M059J (cell line): Measurements from ENCODE around the gene CERS6. TPM values are rescaled to one million over a fixed set of nuclear protein-coding genes. Genes with fewer than 3 reads are reported as not detected.

ENCODE experiments used
- DNase-seq: peaks from one replicate; pipeline ENCODE4 v3.0.0-alpha.2; 2012; ENCODE audit warnings: low read depth
- total RNA-seq: library from RNA; depleted of rRNA; stranded (reverse); fragments of >200 nt; shearing (Covaris generic); gene quantifications from 2 replicates; pipeline ENCODE4 v1.2.3, GENCODE V29; 2014

Gene CERS6
- total RNA-seq, 1 experiment from 2014 or later = 22.8 TPM

- DNase-seq = no peak
Measured at GRCh38 chr2:168798076-168798887, 342.2 kb downstream of the CERS6 start.

GRCh38 chr2:168798888-168799410 lies 342.9 kb downstream of the CERS6 start:
- DNase-seq = no peak

GRCh38 chr2:168801471-168801870 lies 345.4 kb downstream of the CERS6 start:
- DNase-seq = no peak

- peak; percentile 61 for DNase-seq
Measured at GRCh38 chr2:168801961-168802858, 346.1 kb downstream of the CERS6 start, which contains the start of gene NOSTRIN. NOSTRIN (plus strand) TSS chr2:168802637; CDS start chr2:168802647, 10 bp downstream.

- no peak for DNase-seq
Measured at GRCh38 chr2:168802859-168803725, 347.0 kb downstream of the CERS6 start.

GRCh38 chr2:168804214-168804613 lies 348.1 kb downstream of the CERS6 start:
- DNase-seq = no peak

GRCh38 chr2:168805615-168806014 lies 349.5 kb downstream of the CERS6 start:
- no peak for DNase-seq

GRCh38 chr2:168809537-168809936 lies 353.5 kb downstream of the CERS6 start:
- no peak for DNase-seq

- DNase-seq = no peak
Measured at GRCh38 chr2:168810235-168810634, 354.2 kb downstream of the CERS6 start.

- no peak for DNase-seq
Measured at GRCh38 chr2:168811696-168812095, 355.6 kb downstream of the CERS6 start.

GRCh38 chr2:168814046-168814445 lies 358.0 kb downstream of the CERS6 start:
- peak; percentile 7 for DNase-seq

GRCh38 chr2:168814939-168815907 lies 359.2 kb downstream of the CERS6 start:
- no peak for DNase-seq

- peak; percentile 71 for DNase-seq
Measured at GRCh38 chr2:168816369-168816768, 360.3 kb downstream of the CERS6 start.

GRCh38 chr2:168819050-168819715 lies 363.1 kb downstream of the CERS6 start:
- no peak for DNase-seq

- no peak for DNase-seq
Measured at GRCh38 chr2:168819829-168820489, 363.9 kb downstream of the CERS6 start.

GRCh38 chr2:168821577-168821976 lies 365.5 kb downstream of the CERS6 start:
- no peak for DNase-seq

GRCh38 chr2:168821992-168822391 lies 365.9 kb downstream of the CERS6 start:
- DNase-seq = no peak
